Natural killer cell (primary cell): ENCODE measurements around the gene EEPD1. TPM values are rescaled to one million over a fixed set of nuclear protein-coding genes. Genes with fewer than 3 reads are reported as not detected.

Experiments used
- ATAC-seq, 3 donors: fragments of 150-1000 bp in 2 of 3; fragments of 200-7000 bp in 1 of 3; cut with Tn5 transposase; 1 replicate in 1 of 3; 2 replicates in 2 of 3; pipeline ENCODE4 v1.10.0; 2021; ENCODE audit warnings: mild to moderate bottlenecking in 2 of 3, moderate library complexity in 2 of 3
- DNase-seq, 2 donors: peaks; one replicate each; pipeline versions ENCODE4 v3.0.0 to v3.0.0-alpha.2; 2013 to 2021; ENCODE audit warnings: mixed read lengths in 1 of 2
- H3K27ac ChIP-seq: one replicate; pipeline ENCODE4 v1.5.1; 2013; ENCODE audit warnings: mild to moderate bottlenecking, low read length
- H3K27me3 ChIP-seq: one replicate; pipeline ENCODE4 v1.6.1; 2013; ENCODE audit warnings: low read length; ENCODE audit not compliant: control insufficient read depth, insufficient read depth
- H3K36me3 ChIP-seq: one replicate; pipeline ENCODE4 v1.6.1; 2013; ENCODE audit warnings: low read length; ENCODE audit not compliant: control insufficient read depth, insufficient read depth
- H3K4me1 ChIP-seq: one replicate; pipeline ENCODE4 v1.6.1; 2013; ENCODE audit warnings: low read length; ENCODE audit not compliant: control insufficient read depth, insufficient read depth
- H3K4me3 ChIP-seq: one replicate; pipeline ENCODE4 v1.5.1; 2013; ENCODE audit warnings: low read length
- H3K9me3 ChIP-seq: one replicate; pipeline ENCODE4 v1.6.1; 2013; ENCODE audit warnings: low read length; ENCODE audit not compliant: control insufficient read depth, insufficient read depth
- H3K27ac Mint-ChIP-seq, 2 donors: one replicate each; pipeline ENCODE4 v1.8.0; 2022; ENCODE audit warnings: mild to moderate bottlenecking in 2 of 2, mixed read lengths in 2 of 2, moderate library complexity in 1 of 2
- H3K27me3 Mint-ChIP-seq, 2 donors: one replicate each; pipeline ENCODE4 v1.8.0; 2022; ENCODE audit warnings: low read depth in 2 of 2, mixed read lengths in 2 of 2
- H3K36me3 Mint-ChIP-seq: one replicate; pipeline ENCODE4 v1.8.0; 2022; ENCODE audit warnings: mixed read lengths
- H3K4me1 Mint-ChIP-seq, 2 donors: one replicate each; pipeline ENCODE4 v1.8.0; 2022; ENCODE audit warnings: mixed read lengths in 2 of 2
- H3K4me3 Mint-ChIP-seq: one replicate; pipeline ENCODE4 v1.8.0; 2022; ENCODE audit warnings: mild to moderate bottlenecking, moderate library complexity, mixed read lengths
- H3K9me3 Mint-ChIP-seq, 2 donors: one replicate each; pipeline ENCODE4 v1.8.0; 2022; ENCODE audit warnings: mixed read lengths in 2 of 2
- CTCF ChIP-seq: fragments of 200-600 bp; IDR thresholded peaks from one replicate; pipeline ENCODE4 v1.8.0; 2022; ENCODE audit warnings: antibody characterized with exemption
- whole genome bisulfite sequencing: methylation state at CpG from one replicate; pipeline ENCODE4 v1.1.7; 2013; ENCODE audit warnings: missing lambda C conversion rate; ENCODE audit not compliant: insufficient coverage; 5-methylcytosine and 5-hydroxymethylcytosine counted together
- intact Hi-C: fragments of 100-400 bp; cut with micrococcal nuclease; formaldehyde crosslinking; loops from one replicate; pipeline ENCODE4 v1.14.2; 2022
- total RNA-seq, 4 donors: library from RNA; stranded (reverse); fragments of 120-200 nt in 1 of 4; gene quantifications; one replicate each; pipeline versions ENCODE4 v1.2.3 to v1.2.4, GENCODE V29; 2013 to 2022

EEPD1 gene
- total RNA-seq, 3 donors from 2014 or later (not counting 1 experiment from before 2014, with no cell fraction given) = 0.45 to 4.9 (median 1.4) TPM

GRCh38 chr7:36283711-36284130 is 130.7 kb downstream of the EEPD1 start:
- peak in 1 of 2 donors; percentile 39 for DNase-seq
- H3K27me3 ChIP-seq = no peaks in the 10 kb centered on the region
- Mint-ChIP-seq H3K36me3 (no peaks in the 10 kb centered on the region), H3K4me1 (peaks cover 31 to 41% of the 10 kb centered on the region in 2 donors), H3K27ac (peak overlapping the region in 1 of 2 donors; percentile 61), H3K4me3 (peak overlapping the region; percentile 17), H3K27me3 (peaks cover 8 to 11% of the 10 kb centered on the region in 2 donors), H3K9me3 (no peaks in the 10 kb centered on the region)
- TF ChIP-seq CTCF = no peak
- WGBS = 12% methylated on average over 6 of the region's 7 CpGs
- no peaks in the 10 kb centered on the region for H3K36me3 ChIP-seq
- peak overlapping the region; percentile 58 for H3K27ac ChIP-seq
- intact Hi-C loops = no loop called here
- H3K4me3 ChIP-seq = no peak overlapping the region
- peak; percentile 41 to 89 (median 62) for ATAC-seq
- peaks cover 65% of the 10 kb centered on the region for H3K4me1 ChIP-seq
- H3K9me3 ChIP-seq = no peaks in the 10 kb centered on the region

- ATAC-seq (no peak), DNase-seq (no peak)
- peaks cover 65% of the 10 kb centered on the region for H3K4me1 ChIP-seq
- no peaks in the 10 kb centered on the region for H3K9me3 ChIP-seq
- TF ChIP-seq CTCF = no peak
- WGBS = 88% methylated on average over 19 of the region's 19 CpGs
- no peak overlapping the region for H3K27ac ChIP-seq
- intact Hi-C loops = no loop called here
- H3K4me3 ChIP-seq = no peak overlapping the region
- Mint-ChIP-seq H3K27ac (no peak overlapping the region), H3K27me3 (peaks cover 6 to 8% of the 10 kb centered on the region in 2 donors), H3K4me1 (peaks cover 31 to 41% of the 10 kb centered on the region in 2 donors), H3K4me3 (no peak overlapping the region), H3K36me3 (no peaks in the 10 kb centered on the region), H3K9me3 (no peaks in the 10 kb centered on the region)
- no peaks in the 10 kb centered on the region for H3K36me3 ChIP-seq
- no peaks in the 10 kb centered on the region for H3K27me3 ChIP-seq
Measured at GRCh38 chr7:36284456-36285090, 131.5 kb downstream of the EEPD1 start.

GRCh38 chr7:36285276-36285675 is 132.2 kb downstream of the EEPD1 start:
- Histone ChIP-seq H3K27me3 (no peaks in the 10 kb centered on the region), H3K27ac (peak overlapping the region; percentile 78), H3K9me3 (no peaks in the 10 kb centered on the region), H3K4me1 (peaks cover 65% of the 10 kb centered on the region), H3K36me3 (no peaks in the 10 kb centered on the region), H3K4me3 (no peak overlapping the region)
- DNase-seq (no peak), ATAC-seq (no peak)
- no peaks in the 10 kb centered on the region for H3K36me3 Mint-ChIP-seq
- H3K27ac Mint-ChIP-seq = no peak overlapping the region
- H3K4me3 Mint-ChIP-seq = no peak overlapping the region
- TF ChIP-seq CTCF = no peak
- intact Hi-C loops = no loop called here
- H3K27me3 Mint-ChIP-seq = peaks cover 0 to 2% of the 10 kb centered on the region in 2 donors
- H3K9me3 Mint-ChIP-seq = no peaks in the 10 kb centered on the region
- peaks cover 31 to 41% of the 10 kb centered on the region in 2 donors for H3K4me1 Mint-ChIP-seq
- 91% methylated on average over 9 of the region's 9 CpGs for WGBS

GRCh38 chr7:36286226-36286625 is 133.2 kb downstream of the EEPD1 start:
- DNase-seq (peak in 1 of 2 donors; percentile 88), ATAC-seq (peak; percentile 22 to 59 (median 57))
- Histone ChIP-seq H3K4me3 (no peak overlapping the region), H3K27me3 (no peaks in the 10 kb centered on the region), H3K9me3 (no peaks in the 10 kb centered on the region), H3K36me3 (no peaks in the 10 kb centered on the region), H3K27ac (peak overlapping the region; percentile 78), H3K4me1 (peaks cover 65% of the 10 kb centered on the region)
- Mint-ChIP-seq H3K4me3 (peak overlapping the region; percentile 50), H3K36me3 (no peaks in the 10 kb centered on the region), H3K27ac (peak overlapping the region; percentile 69 to 72), H3K9me3 (no peaks in the 10 kb centered on the region), H3K4me1 (peaks cover 31 to 41% of the 10 kb centered on the region in 2 donors), H3K27me3 (peaks cover 2% of the 10 kb centered on the region in 2 donors)
- TF ChIP-seq CTCF = no peak
- intact Hi-C loops = no loop called here
- WGBS = 0% methylated on average over 2 of the region's 2 CpGs
